ENCODE results near the gene PODXL. TPM values are rescaled to one million over a fixed set of nuclear protein-coding genes. Genes with fewer than 3 reads are reported as not detected.

PODXL gene
- polyA plus RNA-seq, 1 donor from 2014 or later, result 4.5 TPM

DNA sequence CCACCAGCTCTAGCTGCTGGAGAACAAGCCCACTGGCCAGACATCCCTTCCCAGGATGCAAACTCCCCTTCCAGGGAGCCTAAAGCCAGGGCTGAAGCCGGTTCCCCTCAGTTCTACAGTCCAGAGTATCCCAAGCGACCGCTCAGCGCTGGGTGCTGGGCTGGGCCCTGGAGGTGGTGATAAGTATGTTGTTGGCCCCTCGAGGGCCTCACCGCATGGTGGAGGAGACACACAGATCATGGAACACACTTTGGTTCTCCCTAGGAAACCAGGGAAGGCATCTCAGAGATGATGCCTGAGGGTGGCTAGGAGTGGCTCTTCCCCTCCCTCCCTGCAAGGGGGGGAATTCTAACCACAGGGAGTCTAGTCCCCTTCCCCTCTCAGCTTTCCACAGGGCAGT, 4.4 kb downstream of the PODXL start:
- no peak overlapping the region for H3K4me2 ChIP-seq (ENCODE audit: low read length)
- H4K20me1 ChIP-seq (ENCODE audit: insufficient read depth), result no peaks in the 10 kb centered on the region
- H3K27me3 ChIP-seq (ENCODE audit: insufficient read depth, low read depth, low read length), result peaks cover 24% of the 10 kb centered on the region
- no peak overlapping the region for H3K4me3 ChIP-seq (ENCODE audit: low read length)
- H3K9ac ChIP-seq (ENCODE audit: low read length), result no peak overlapping the region
- no peaks in the 10 kb centered on the region for H3K9me2 ChIP-seq (ENCODE audit: insufficient read depth, low read length)
- no peak overlapping the region for H3K27ac ChIP-seq (ENCODE audit: low read length)
- no peaks in the 10 kb centered on the region for H3K9me3 ChIP-seq (ENCODE audit: low read length)
- no peaks in the 10 kb centered on the region for H3K36me3 ChIP-seq (ENCODE audit: insufficient read depth, low read length)
- TF ChIP-seq SMC3 (conservative IDR thresholded peaks at IDR 0.05; ENCODE audit: poor library complexity), result no peak
- no peak for TF ChIP-seq POLR2AphosphoS5 (IDR thresholded peaks at IDR 0.05)
- TF ChIP-seq, protein P1, sequence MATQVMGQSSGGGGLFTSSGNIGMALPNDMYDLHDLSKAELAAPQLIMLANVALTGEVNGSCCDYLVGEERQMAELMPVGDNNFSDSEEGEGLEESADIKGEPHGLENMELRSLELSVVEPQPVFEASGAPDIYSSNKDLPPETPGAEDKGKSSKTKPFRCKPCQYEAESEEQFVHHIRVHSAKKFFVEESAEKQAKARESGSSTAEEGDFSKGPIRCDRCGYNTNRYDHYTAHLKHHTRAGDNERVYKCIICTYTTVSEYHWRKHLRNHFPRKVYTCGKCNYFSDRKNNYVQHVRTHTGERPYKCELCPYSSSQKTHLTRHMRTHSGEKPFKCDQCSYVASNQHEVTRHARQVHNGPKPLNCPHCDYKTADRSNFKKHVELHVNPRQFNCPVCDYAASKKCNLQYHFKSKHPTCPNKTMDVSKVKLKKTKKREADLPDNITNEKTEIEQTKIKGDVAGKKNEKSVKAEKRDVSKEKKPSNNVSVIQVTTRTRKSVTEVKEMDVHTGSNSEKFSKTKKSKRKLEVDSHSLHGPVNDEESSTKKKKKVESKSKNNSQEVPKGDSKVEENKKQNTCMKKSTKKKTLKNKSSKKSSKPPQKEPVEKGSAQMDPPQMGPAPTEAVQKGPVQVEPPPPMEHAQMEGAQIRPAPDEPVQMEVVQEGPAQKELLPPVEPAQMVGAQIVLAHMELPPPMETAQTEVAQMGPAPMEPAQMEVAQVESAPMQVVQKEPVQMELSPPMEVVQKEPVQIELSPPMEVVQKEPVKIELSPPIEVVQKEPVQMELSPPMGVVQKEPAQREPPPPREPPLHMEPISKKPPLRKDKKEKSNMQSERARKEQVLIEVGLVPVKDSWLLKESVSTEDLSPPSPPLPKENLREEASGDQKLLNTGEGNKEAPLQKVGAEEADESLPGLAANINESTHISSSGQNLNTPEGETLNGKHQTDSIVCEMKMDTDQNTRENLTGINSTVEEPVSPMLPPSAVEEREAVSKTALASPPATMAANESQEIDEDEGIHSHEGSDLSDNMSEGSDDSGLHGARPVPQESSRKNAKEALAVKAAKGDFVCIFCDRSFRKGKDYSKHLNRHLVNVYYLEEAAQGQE (IDR thresholded peaks at IDR 0.05; ENCODE audit: borderline replicate concordance), result no peak
- TF ChIP-seq EZH2 (IDR thresholded peaks at IDR 0.05; ENCODE audit: borderline replicate concordance, insufficient read depth, low read length, poor library complexity, severe bottlenecking), result no peak
- no peak for TF ChIP-seq EP300 (conservative IDR thresholded peaks at IDR 0.05; ENCODE audit: poor library complexity, severe bottlenecking)
- TF ChIP-seq TAF1 (IDR thresholded peaks at IDR 0.05; ENCODE audit: low read depth), result no peak
- no peak for TF ChIP-seq MXI1 (conservative IDR thresholded peaks at IDR 0.05; ENCODE audit: poor library complexity, severe bottlenecking)
- TF ChIP-seq, protein P2, sequence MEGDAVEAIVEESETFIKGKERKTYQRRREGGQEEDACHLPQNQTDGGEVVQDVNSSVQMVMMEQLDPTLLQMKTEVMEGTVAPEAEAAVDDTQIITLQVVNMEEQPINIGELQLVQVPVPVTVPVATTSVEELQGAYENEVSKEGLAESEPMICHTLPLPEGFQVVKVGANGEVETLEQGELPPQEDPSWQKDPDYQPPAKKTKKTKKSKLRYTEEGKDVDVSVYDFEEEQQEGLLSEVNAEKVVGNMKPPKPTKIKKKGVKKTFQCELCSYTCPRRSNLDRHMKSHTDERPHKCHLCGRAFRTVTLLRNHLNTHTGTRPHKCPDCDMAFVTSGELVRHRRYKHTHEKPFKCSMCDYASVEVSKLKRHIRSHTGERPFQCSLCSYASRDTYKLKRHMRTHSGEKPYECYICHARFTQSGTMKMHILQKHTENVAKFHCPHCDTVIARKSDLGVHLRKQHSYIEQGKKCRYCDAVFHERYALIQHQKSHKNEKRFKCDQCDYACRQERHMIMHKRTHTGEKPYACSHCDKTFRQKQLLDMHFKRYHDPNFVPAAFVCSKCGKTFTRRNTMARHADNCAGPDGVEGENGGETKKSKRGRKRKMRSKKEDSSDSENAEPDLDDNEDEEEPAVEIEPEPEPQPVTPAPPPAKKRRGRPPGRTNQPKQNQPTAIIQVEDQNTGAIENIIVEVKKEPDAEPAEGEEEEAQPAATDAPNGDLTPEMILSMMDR (IDR thresholded peaks at IDR 0.05; ENCODE audit: poor library complexity, severe bottlenecking), result no peak
- no peaks in the 10 kb centered on the region for H3F3A ChIP-seq (ENCODE audit: insufficient read depth, low read length, poor library complexity, severe bottlenecking)
- H2AFZ ChIP-seq (ENCODE audit: low read depth, low read length), result no peak overlapping the region
- no peaks in the 10 kb centered on the region for H3K79me2 ChIP-seq (replicated peaks; ENCODE audit: insufficient read depth, low read length)

DNA sequence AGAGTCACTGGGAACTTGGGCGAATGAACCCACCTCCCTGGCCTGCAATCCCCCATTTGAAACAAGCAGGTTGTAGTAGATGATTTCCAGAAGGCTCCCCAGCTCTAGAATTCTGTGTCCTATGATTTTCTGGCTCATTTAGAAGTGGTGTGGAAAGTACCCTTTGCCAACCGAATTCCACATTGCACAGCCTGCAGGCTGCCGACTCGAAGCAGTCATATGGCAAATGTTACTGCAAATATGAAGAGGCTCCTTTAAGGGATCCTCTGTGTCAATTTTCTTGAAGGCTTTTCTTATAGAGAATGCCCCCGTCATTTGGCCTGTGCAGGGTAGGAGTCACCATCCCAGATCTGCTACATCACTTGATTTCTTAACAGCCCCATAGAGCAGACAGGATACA, 5.6 kb downstream of the PODXL start:
- H4K20me1 ChIP-seq (ENCODE audit: insufficient read depth), result no peaks in the 10 kb centered on the region
- no peaks in the 10 kb centered on the region for H3K9me3 ChIP-seq (ENCODE audit: low read length)
- H2AFZ ChIP-seq (ENCODE audit: low read depth, low read length), result no peak overlapping the region
- no peak overlapping the region for H3K4me2 ChIP-seq (ENCODE audit: low read length)
- no peak overlapping the region for H3K9ac ChIP-seq (ENCODE audit: low read length)
- H3K79me2 ChIP-seq (replicated peaks; ENCODE audit: insufficient read depth, low read length), result no peaks in the 10 kb centered on the region
- H3F3A ChIP-seq (ENCODE audit: insufficient read depth, low read length, poor library complexity, severe bottlenecking), result no peaks in the 10 kb centered on the region
- TF ChIP-seq, protein P1 (IDR thresholded peaks at IDR 0.05; ENCODE audit: borderline replicate concordance), result no peak
- TF ChIP-seq EP300 (conservative IDR thresholded peaks at IDR 0.05; ENCODE audit: poor library complexity, severe bottlenecking), result no peak
- TF ChIP-seq RAD21 (conservative IDR thresholded peaks at IDR 0.05), result no peak
- TF ChIP-seq, protein P2 (IDR thresholded peaks at IDR 0.05; ENCODE audit: poor library complexity, severe bottlenecking), result no peak
- no peak for TF ChIP-seq MXI1 (conservative IDR thresholded peaks at IDR 0.05; ENCODE audit: poor library complexity, severe bottlenecking)
- TF ChIP-seq POLR2AphosphoS5 (IDR thresholded peaks at IDR 0.05), result no peak
- TF ChIP-seq SMC3 (conservative IDR thresholded peaks at IDR 0.05; ENCODE audit: poor library complexity), result no peak
- no peak for TF ChIP-seq TAF1 (IDR thresholded peaks at IDR 0.05; ENCODE audit: low read depth)
- no peak for TF ChIP-seq EZH2 (IDR thresholded peaks at IDR 0.05; ENCODE audit: borderline replicate concordance, insufficient read depth, low read length, poor library complexity, severe bottlenecking)
- H3K36me3 ChIP-seq (ENCODE audit: insufficient read depth, low read length), result no peaks in the 10 kb centered on the region
- no peak overlapping the region for H3K27ac ChIP-seq (ENCODE audit: low read length)
- no peaks in the 10 kb centered on the region for H3K9me2 ChIP-seq (ENCODE audit: insufficient read depth, low read length)
- peaks cover 17% of the 10 kb centered on the region for H3K27me3 ChIP-seq (ENCODE audit: insufficient read depth, low read depth, low read length)
- H3K4me3 ChIP-seq (ENCODE audit: low read length), result no peak overlapping the region

All from neural cell (in vitro differentiated cells).